SK-N-SH treated with all-trans-retinoic acid at 6 μM for 48 hours (cell line): ENCODE results near the gene C10orf62.
"Not testable (repeated sequence)": the region's sequence is repeated elsewhere in the genome, so short reads cannot be mapped to it uniquely, and the experiment has no call there.

Experiments
- ATAC-seq: fragments of 200-7000 bp; cut with Tn5 transposase; 3 replicates; pipeline ENCODE4 v1.9.1; 2020; ENCODE audit warnings: mild to moderate bottlenecking, moderate library complexity
- ARNTL ChIP-seq: fragments of 450-650 bp; formaldehyde crosslinking; IDR thresholded peaks from 2 replicates; pipeline ENCODE4 v1.5.0; 2020; ENCODE audit warnings: low read depth, mild to moderate bottlenecking, moderate library complexity, borderline replicate concordance
- BACH2 ChIP-seq: fragments of 250-450 bp; sonication (Bioruptor Pico); IDR thresholded peaks from 2 replicates; pipeline ENCODE4 v1.9.0; 2021; ENCODE audit warnings: mild to moderate bottlenecking, borderline replicate concordance
- CSDC2 ChIP-seq: fragments of 250-450 bp; sonication (Bioruptor Pico); IDR thresholded peaks from 2 replicates; pipeline ENCODE4 v1.5.0; 2020; ENCODE audit warnings: mild to moderate bottlenecking, moderate library complexity
- CSRNP3 ChIP-seq: fragments of 250-450 bp; sonication (Bioruptor Pico); IDR thresholded peaks from 2 replicates; pipeline ENCODE4 v1.5.1; 2021; ENCODE audit warnings: mild to moderate bottlenecking, moderate library complexity
- ESRRG ChIP-seq: fragments of 250-450 bp; sonication (Bioruptor Pico); IDR thresholded peaks from 2 replicates; pipeline ENCODE4 v1.6.1; 2021; ENCODE audit warnings: mild to moderate bottlenecking
- GLIS3 ChIP-seq: fragments of 250-450 bp; sonication (Bioruptor Pico); IDR thresholded peaks from 2 replicates; pipeline ENCODE4 v1.5.0; 2020; ENCODE audit warnings: mild to moderate bottlenecking, moderate library complexity
- ISL1 ChIP-seq: fragments of 250-450 bp; sonication (Bioruptor Pico); IDR thresholded peaks from 2 replicates; pipeline ENCODE4 v2.1.2; 2022; ENCODE audit warnings: mild to moderate bottlenecking, moderate library complexity
- PATZ1 ChIP-seq: fragments of 250-450 bp; sonication (Bioruptor Pico); IDR thresholded peaks from 2 replicates; pipeline ENCODE4 v1.8.0; 2020; ENCODE audit warnings: mild to moderate bottlenecking, moderate library complexity, borderline replicate concordance
- POU6F1 ChIP-seq: fragments of 250-450 bp; sonication (Bioruptor Pico); IDR thresholded peaks from 2 replicates; pipeline ENCODE4 v1.8.0; 2021; ENCODE audit warnings: low read depth, mild to moderate bottlenecking, moderate library complexity, borderline replicate concordance
- PPARA ChIP-seq: fragments of 250-450 bp; sonication (Bioruptor Pico); IDR thresholded peaks from 2 replicates; pipeline ENCODE4 v1.5.0; 2020; ENCODE audit warnings: mild to moderate bottlenecking, borderline replicate concordance
- RARB ChIP-seq: fragments of 250-450 bp; sonication (Bioruptor Pico); IDR thresholded peaks from 2 replicates; pipeline ENCODE4 v1.8.0; 2021; ENCODE audit warnings: mild to moderate bottlenecking, moderate library complexity
- SNAI2 ChIP-seq: fragments of 250-450 bp; sonication (Bioruptor Pico); IDR thresholded peaks from 2 replicates; pipeline ENCODE4 v1.5.0; 2020; ENCODE audit warnings: mild to moderate bottlenecking, moderate library complexity
- TOX ChIP-seq: fragments of 250-450 bp; sonication (Bioruptor Pico); IDR thresholded peaks from 2 replicates; pipeline ENCODE4 v1.8.0; 2021; ENCODE audit warnings: mild to moderate bottlenecking, moderate library complexity, borderline replicate concordance
- TSHZ2 ChIP-seq: fragments of 250-450 bp; sonication (Bioruptor Pico); IDR thresholded peaks from 2 replicates; pipeline ENCODE4 v1.5.0; 2020; ENCODE audit warnings: mild to moderate bottlenecking, moderate library complexity
- ZC3H10 ChIP-seq: fragments of 250-450 bp; sonication (Bioruptor Pico); IDR thresholded peaks from 2 replicates; pipeline ENCODE4 v1.5.1; 2021; ENCODE audit warnings: mild to moderate bottlenecking, moderate library complexity
- ZFP30 ChIP-seq: fragments of 450-650 bp; formaldehyde crosslinking; IDR thresholded peaks from 2 replicates; pipeline ENCODE4 v1.5.0; 2022; ENCODE audit warnings: mild to moderate bottlenecking, moderate library complexity
- ZNF565 ChIP-seq: fragments of 450-650 bp; formaldehyde crosslinking; conservative IDR thresholded peaks from 2 replicates; pipeline ENCODE4 v1.5.0; 2020; ENCODE audit warnings: low read depth, mild to moderate bottlenecking, moderate library complexity
- ZNF70 ChIP-seq: fragments of 450-650 bp; formaldehyde crosslinking; IDR thresholded peaks from 2 replicates; pipeline ENCODE4 v1.5.0; 2020; ENCODE audit warnings: mild to moderate bottlenecking, moderate library complexity
- ZNF8 ChIP-seq: fragments of 450-650 bp; formaldehyde crosslinking; IDR thresholded peaks from 2 replicates; pipeline ENCODE4 v1.5.0; 2020; ENCODE audit warnings: mild to moderate bottlenecking, moderate library complexity

C10orf62 gene

GRCh38 chr10:97560731-97561381 lies 28.7 kb upstream of the C10orf62 start:
- not testable (repeated sequence) for ATAC-seq

- not testable (repeated sequence) for ATAC-seq
Observed at GRCh38 chr10:97561386-97562077, 28.0 kb upstream of the C10orf62 start.

- not testable (repeated sequence) for ATAC-seq
Observed at GRCh38 chr10:97562329-97562728, 27.2 kb upstream of the C10orf62 start.

- TF ChIP-seq GLIS3 = no peak
- TF ChIP-seq ARNTL = no peak
- TF ChIP-seq TOX (CRISPR knock-in tag) = no peak
- TF ChIP-seq TSHZ2 (CRISPR knock-in tag) = no peak
- no peak for TF ChIP-seq BACH2 (CRISPR knock-in tag)
- no peak for TF ChIP-seq PPARA
- ATAC-seq = no peak
Observed at GRCh38 chr10:97563337-97563736, 26.2 kb upstream of the C10orf62 start.

- TF ChIP-seq ESRRG (no peak), GLIS3 (no peak), PATZ1 (no peak), RARB (CRISPR knock-in tag) (no peak), SNAI2 (no peak), TOX (CRISPR knock-in tag) (no peak)
- ATAC-seq = no peak
Observed at GRCh38 chr10:97564776-97565175, 24.7 kb upstream of the C10orf62 start.

GRCh38 chr10:97566336-97566996 lies 23.1 kb upstream of the C10orf62 start:
- ATAC-seq = no peak
- TF ChIP-seq ZNF565 (CRISPR knock-in tag) = no peak
- no peak for TF ChIP-seq PATZ1
- no peak for TF ChIP-seq ISL1 (CRISPR knock-in tag)
- no peak for TF ChIP-seq ZNF70 (CRISPR knock-in tag)
- no peak for TF ChIP-seq CSDC2 (CRISPR knock-in tag)
- TF ChIP-seq ZFP30 (CRISPR knock-in tag) = no peak
- TF ChIP-seq ESRRG = no peak
- no peak for TF ChIP-seq ARNTL
- no peak for TF ChIP-seq RARB (CRISPR knock-in tag)
- TF ChIP-seq SNAI2 = no peak
- no peak for TF ChIP-seq ZC3H10 (CRISPR knock-in tag)
- no peak for TF ChIP-seq POU6F1 (CRISPR knock-in tag)
- no peak for TF ChIP-seq TSHZ2 (CRISPR knock-in tag)
- no peak for TF ChIP-seq CSRNP3
- no peak for TF ChIP-seq ZNF8 (CRISPR knock-in tag)
